HG02798 (cell line): ENCODE measurements around the gene IL21R.
"Not testable (repeated sequence)": the region's sequence is repeated elsewhere in the genome, so short reads cannot be mapped to it uniquely, and the experiment has no call there.

Source experiments
- ATAC-seq: cut with Tn5 transposase; IDR thresholded peaks from one replicate; pipeline ENCODE4 v1.9.1; 2021; ENCODE audit warnings: mild to moderate bottlenecking; ENCODE audit not compliant: unreplicated experiment, poor library complexity

Gene IL21R

GRCh38 chr16:27436921-27437650 is 35.1 kb downstream of the IL21R start:
- no peak for ATAC-seq

- no peak for ATAC-seq
These were observed 36.0 kb downstream of the IL21R start for GRCh38 chr16:27437946-27438345.

- ATAC-seq, result no peak
These were observed 37.5 kb downstream of the IL21R start for GRCh38 chr16:27439271-27440018.

GRCh38 chr16:27441276-27441675 is 39.3 kb downstream of the IL21R start:
- ATAC-seq, result no peak

GRCh38 chr16:27441998-27442397 is 40.0 kb downstream of the IL21R start:
- ATAC-seq, result no peak

- no peak for ATAC-seq
These were observed 42.0 kb downstream of the IL21R start for GRCh38 chr16:27444015-27444414.

- no peak for ATAC-seq
These were observed 42.5 kb downstream of the IL21R start for GRCh38 chr16:27444470-27444869.

GRCh38 chr16:27445502-27446175 is 43.7 kb downstream of the IL21R start:
- no peak for ATAC-seq

- no peak for ATAC-seq
These were observed 44.7 kb downstream of the IL21R start for GRCh38 chr16:27446721-27447120.

- ATAC-seq, result no peak
These were observed 45.3 kb downstream of the IL21R start for GRCh38 chr16:27447301-27447700.

- ATAC-seq, result no peak
These were observed 46.8 kb downstream of the IL21R start for GRCh38 chr16:27448532-27449433.

- peak; percentile 59 for ATAC-seq
These were observed 47.6 kb downstream of the IL21R start for GRCh38 chr16:27449434-27450195.

- ATAC-seq, result peak; percentile 18
These were observed 48.2 kb downstream of the IL21R start for GRCh38 chr16:27450196-27450549.

- no peak for ATAC-seq
These were observed 50.9 kb downstream of the IL21R start for GRCh38 chr16:27452569-27453493.

GRCh38 chr16:27453494-27453825 is 51.5 kb downstream of the IL21R start:
- no peak for ATAC-seq

GRCh38 chr16:27455700-27456099 is 53.7 kb downstream of the IL21R start:
- no peak for ATAC-seq

GRCh38 chr16:27457605-27457900 is 55.6 kb downstream of the IL21R start:
- not testable (repeated sequence) for ATAC-seq

GRCh38 chr16:27458258-27458657 is 56.3 kb downstream of the IL21R start:
- ATAC-seq, result no peak
